Keratinocyte (primary cell): ENCODE data around the gene WDPCP.
"Not testable (repeated sequence)": the region's sequence is repeated elsewhere in the genome, so short reads cannot be mapped to it uniquely, and the experiment has no call there.

Experiments used
- CTCF ChIP-seq, 3 experiments: IDR thresholded peaks in 1 of 3; conservative IDR thresholded peaks in 1 of 3; optimal IDR thresholded peaks in 1 of 3; 2 replicates in 2 of 3; 3 replicates in 1 of 3; pipeline versions ENCODE3 to v1.5.1; 2011; ENCODE audit warnings: low read length in 3 of 3, mild to moderate bottlenecking in 3 of 3, moderate library complexity in 2 of 3, control low read depth in 1 of 3, inconsistent platforms in 1 of 3; ENCODE audit not compliant: insufficient read depth in 2 of 3; ENCODE audit errors: extremely low read depth in 1 of 3
- EZH2 ChIP-seq: IDR thresholded peaks from one replicate; pipeline ENCODE4 v1.6.1; 2012; ENCODE audit warnings: inconsistent platforms, mild to moderate bottlenecking, low read length, moderate library complexity

GRCh38 chr2:63321973-63322372 is 266.3 kb downstream of the WDPCP start:
- TF ChIP-seq CTCF (optimal IDR thresholded peaks at IDR 0.05 in 1 of 3, IDR thresholded peaks at IDR 0.05 in 1 of 3, conservative IDR thresholded peaks at IDR 0.05 in 1 of 3; ENCODE audit: extremely low read depth in 1 of 3, insufficient read depth in 2 of 3, low read length in 3 of 3); EZH2: not testable (repeated sequence)
